Panc1 (cell line): ENCODE data around the gene CHRDL2. TPM values are rescaled to one million over a fixed set of nuclear protein-coding genes. Genes with fewer than 3 reads are reported as not detected.

Experiments used
- ATAC-seq: fragments of 200-7000 bp; cut with Tn5 transposase; 2 replicates; pipeline ENCODE4 v1.9.1; 2020; ENCODE audit warnings: mild to moderate bottlenecking, moderate library complexity
- BruUV-seq: library from RNA; stranded (reverse); fragments of 400-500 nt; replicated peaks from 2 replicates; lab custom pipeline; 2021; lab: Mats Ljungman, UMichigan
- CTCF ChIA-PET: fragments of 300-600 bp; sonication (Branson Sonifier 250); formaldehyde crosslinking; loops from one replicate; lab custom pipeline; 2022; ENCODE audit warnings: antibody characterized with exemption; lab: Charles Lee
- POLR2A ChIA-PET: fragments of 300-600 bp; sonication (Branson Sonifier 250); formaldehyde crosslinking; loops from one replicate; lab custom pipeline; 2022; ENCODE audit warnings: antibody characterized with exemption; lab: Charles Lee
- DNase-seq: peaks from one replicate; pipeline ENCODE4 v3.0.0-alpha.2; 2010; ENCODE audit warnings: low read depth, low spot score
- H3K27ac ChIP-seq: 2 replicates; pipeline ENCODE4 v1.5.1; 2011; ENCODE audit warnings: mild to moderate bottlenecking, low read length, inconsistent platforms
- H3K27me3 ChIP-seq: fragments of 200-500 bp; sonication (Bioruptor generic); 2 replicates; pipeline ENCODE4 v1.6.0; 2014; ENCODE audit warnings: low read length, inconsistent platforms; ENCODE audit not compliant: control insufficient read depth, insufficient read depth
- H3K36me3 ChIP-seq: fragments of 200-500 bp; sonication (Bioruptor generic); 2 replicates; pipeline ENCODE4 v1.5.1; 2014; ENCODE audit warnings: inconsistent platforms, mild to moderate bottlenecking, low read length, moderate library complexity; ENCODE audit not compliant: control insufficient read depth, insufficient read depth
- H3K4me1 ChIP-seq: 2 replicates; pipeline ENCODE4 v1.5.1; 2011; ENCODE audit warnings: inconsistent platforms, mild to moderate bottlenecking, low read length, moderate library complexity; ENCODE audit not compliant: control insufficient read depth, insufficient read depth
- H3K4me3 ChIP-seq, 2 experiments: 2 replicates each; pipeline ENCODE4 v1.5.1; 2011 to 2012; ENCODE audit warnings: low read depth in 2 of 2, low read length in 2 of 2, mild to moderate bottlenecking in 2 of 2, inconsistent platforms in 1 of 2, moderate library complexity in 1 of 2
- H3K9me3 ChIP-seq: fragments of 200-500 bp; sonication (Bioruptor generic); 2 replicates; pipeline ENCODE4 v1.5.1; 2014; ENCODE audit warnings: low read depth, mild to moderate bottlenecking, inconsistent platforms, low read length, moderate library complexity; ENCODE audit not compliant: control insufficient read depth, insufficient read depth
- POLR2AphosphoS5 ChIP-seq: IDR thresholded peaks from 2 replicates; pipeline ENCODE4 v1.6.1; 2012; ENCODE audit warnings: mild to moderate bottlenecking, low read depth, low read length, moderate library complexity
- SIN3A ChIP-seq: IDR thresholded peaks from 2 replicates; pipeline ENCODE4 v1.6.1; 2012; ENCODE audit warnings: low read depth, mild to moderate bottlenecking, low read length, moderate library complexity, borderline replicate concordance; ENCODE audit not compliant: insufficient read depth
- TCF7L2 ChIP-seq: IDR thresholded peaks from 2 replicates; pipeline ENCODE4 v1.6.1; 2011; ENCODE audit warnings: mild to moderate bottlenecking, low read depth, low read length, inconsistent platforms
- in situ Hi-C: cut with HindIII; loops from 2 replicates; pipeline ENCODE4 v1.10.0; 2016; ENCODE audit warnings: low sequenced_read_pairs, low pct_unique_long_range_greater_than_20kb
- intact Hi-C: fragments of 100-400 bp; cut with micrococcal nuclease; formaldehyde crosslinking; loops from one replicate; pipeline ENCODE4 v1.10.0; 2022; ENCODE audit not compliant: unreplicated experiment
- total RNA-seq: library from RNA; stranded (reverse); gene quantifications from one replicate; pipeline ENCODE4 v1.2.1, GENCODE V29; 2021; ENCODE audit not compliant: unreplicated experiment
- TF ChIP-seq, protein P1 (sequence below): fragments of 450-650 bp; IDR thresholded peaks from 2 replicates; pipeline ENCODE4 v1.5.1; 2017; ENCODE audit warnings: mild to moderate bottlenecking
- TF ChIP-seq, protein P2 (sequence below), 2 experiments: IDR thresholded peaks; 2 replicates each; pipeline ENCODE4 v1.6.1; 2011 to 2012; ENCODE audit warnings: low read depth in 2 of 2, control low read depth in 1 of 2, low read length in 1 of 2, mild to moderate bottlenecking in 1 of 2, moderate library complexity in 1 of 2; ENCODE audit not compliant: insufficient read depth in 1 of 2

The CHRDL2 gene
- total RNA-seq, 1 experiment from 2014 or later, result 0.15 TPM

DNA sequence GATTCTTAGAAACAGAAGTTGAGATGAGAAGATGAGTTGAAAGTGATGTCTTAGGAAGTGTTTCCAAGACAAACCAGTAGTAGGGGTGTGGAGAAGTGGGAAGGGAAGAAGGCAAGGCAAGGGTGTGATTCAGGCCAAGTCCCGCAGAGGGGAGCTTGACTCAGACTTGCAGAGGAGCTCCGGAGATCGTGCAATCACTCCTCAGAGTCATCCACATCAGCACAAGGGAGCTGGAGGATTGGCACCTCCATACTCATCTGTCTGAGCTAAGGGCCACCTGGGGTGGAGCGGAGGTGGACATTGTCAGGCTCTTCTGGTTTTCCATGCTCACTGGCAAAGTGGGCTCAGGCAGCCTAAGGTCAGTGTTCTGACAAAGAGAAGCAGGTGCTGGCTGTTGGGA is 44.4 kb downstream of the CHRDL2 start:
- CTCF ChIA-PET, result interaction anchor here (0.5 to 0.9 kb wide), 3 partner anchors 10 to 16 kb away, joined by 4 to 8 read pairs (median 4); no protein-coding TSS in a partner anchor
- in situ Hi-C loops (no loop called here), intact Hi-C loops (no loop called here)
- BruUV-seq, result no TSS peak
- H3K4me3 ChIP-seq, result no peak overlapping the region
- DNase-seq (no peak), ATAC-seq (no peak)
- TF ChIP-seq, protein P1, sequence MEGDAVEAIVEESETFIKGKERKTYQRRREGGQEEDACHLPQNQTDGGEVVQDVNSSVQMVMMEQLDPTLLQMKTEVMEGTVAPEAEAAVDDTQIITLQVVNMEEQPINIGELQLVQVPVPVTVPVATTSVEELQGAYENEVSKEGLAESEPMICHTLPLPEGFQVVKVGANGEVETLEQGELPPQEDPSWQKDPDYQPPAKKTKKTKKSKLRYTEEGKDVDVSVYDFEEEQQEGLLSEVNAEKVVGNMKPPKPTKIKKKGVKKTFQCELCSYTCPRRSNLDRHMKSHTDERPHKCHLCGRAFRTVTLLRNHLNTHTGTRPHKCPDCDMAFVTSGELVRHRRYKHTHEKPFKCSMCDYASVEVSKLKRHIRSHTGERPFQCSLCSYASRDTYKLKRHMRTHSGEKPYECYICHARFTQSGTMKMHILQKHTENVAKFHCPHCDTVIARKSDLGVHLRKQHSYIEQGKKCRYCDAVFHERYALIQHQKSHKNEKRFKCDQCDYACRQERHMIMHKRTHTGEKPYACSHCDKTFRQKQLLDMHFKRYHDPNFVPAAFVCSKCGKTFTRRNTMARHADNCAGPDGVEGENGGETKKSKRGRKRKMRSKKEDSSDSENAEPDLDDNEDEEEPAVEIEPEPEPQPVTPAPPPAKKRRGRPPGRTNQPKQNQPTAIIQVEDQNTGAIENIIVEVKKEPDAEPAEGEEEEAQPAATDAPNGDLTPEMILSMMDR, result no peak
- TF ChIP-seq POLR2AphosphoS5 (no peak), SIN3A (no peak), TCF7L2 (no peak)
- TF ChIP-seq, protein P2, sequence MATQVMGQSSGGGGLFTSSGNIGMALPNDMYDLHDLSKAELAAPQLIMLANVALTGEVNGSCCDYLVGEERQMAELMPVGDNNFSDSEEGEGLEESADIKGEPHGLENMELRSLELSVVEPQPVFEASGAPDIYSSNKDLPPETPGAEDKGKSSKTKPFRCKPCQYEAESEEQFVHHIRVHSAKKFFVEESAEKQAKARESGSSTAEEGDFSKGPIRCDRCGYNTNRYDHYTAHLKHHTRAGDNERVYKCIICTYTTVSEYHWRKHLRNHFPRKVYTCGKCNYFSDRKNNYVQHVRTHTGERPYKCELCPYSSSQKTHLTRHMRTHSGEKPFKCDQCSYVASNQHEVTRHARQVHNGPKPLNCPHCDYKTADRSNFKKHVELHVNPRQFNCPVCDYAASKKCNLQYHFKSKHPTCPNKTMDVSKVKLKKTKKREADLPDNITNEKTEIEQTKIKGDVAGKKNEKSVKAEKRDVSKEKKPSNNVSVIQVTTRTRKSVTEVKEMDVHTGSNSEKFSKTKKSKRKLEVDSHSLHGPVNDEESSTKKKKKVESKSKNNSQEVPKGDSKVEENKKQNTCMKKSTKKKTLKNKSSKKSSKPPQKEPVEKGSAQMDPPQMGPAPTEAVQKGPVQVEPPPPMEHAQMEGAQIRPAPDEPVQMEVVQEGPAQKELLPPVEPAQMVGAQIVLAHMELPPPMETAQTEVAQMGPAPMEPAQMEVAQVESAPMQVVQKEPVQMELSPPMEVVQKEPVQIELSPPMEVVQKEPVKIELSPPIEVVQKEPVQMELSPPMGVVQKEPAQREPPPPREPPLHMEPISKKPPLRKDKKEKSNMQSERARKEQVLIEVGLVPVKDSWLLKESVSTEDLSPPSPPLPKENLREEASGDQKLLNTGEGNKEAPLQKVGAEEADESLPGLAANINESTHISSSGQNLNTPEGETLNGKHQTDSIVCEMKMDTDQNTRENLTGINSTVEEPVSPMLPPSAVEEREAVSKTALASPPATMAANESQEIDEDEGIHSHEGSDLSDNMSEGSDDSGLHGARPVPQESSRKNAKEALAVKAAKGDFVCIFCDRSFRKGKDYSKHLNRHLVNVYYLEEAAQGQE (IDR thresholded peaks at IDR 0.05; ENCODE audit: insufficient read depth in 1 of 2, low read depth in 2 of 2, low read length in 1 of 2), result no peak
- no peaks in the 10 kb centered on the region for H3K9me3 ChIP-seq
- POLR2A ChIA-PET, result no interaction called here
- no peaks in the 10 kb centered on the region for H3K36me3 ChIP-seq
- no peaks in the 10 kb centered on the region; the same call in 1 of the 2 replicates for H3K27me3 ChIP-seq
- no peaks in the 10 kb centered on the region for H3K4me1 ChIP-seq
- no peak overlapping the region for H3K27ac ChIP-seq

DNA sequence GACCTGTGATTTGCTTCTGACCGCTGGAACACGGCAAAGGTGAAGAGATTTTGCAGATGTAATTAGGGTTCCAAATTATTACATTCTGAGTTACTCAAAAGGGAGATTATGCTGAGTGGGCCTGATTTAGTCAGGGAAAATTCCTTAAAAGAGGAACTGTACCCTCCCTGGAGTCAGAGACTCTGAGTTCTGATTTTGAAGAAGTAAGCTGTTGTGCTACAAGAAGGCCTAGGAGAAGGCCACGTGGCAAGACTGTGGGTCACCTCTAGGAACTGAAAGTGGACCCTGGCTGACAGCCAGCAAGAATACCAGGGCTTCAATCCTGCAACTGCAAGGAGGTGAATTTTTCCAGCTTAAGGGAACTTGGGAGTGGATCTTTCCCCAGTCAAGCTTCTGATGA is 45.3 kb downstream of the CHRDL2 start:
- Histone ChIP-seq H3K9me3 (no peaks in the 10 kb centered on the region), H3K36me3 (no peaks in the 10 kb centered on the region), H3K4me1 (no peaks in the 10 kb centered on the region), H3K27ac (no peak overlapping the region), H3K27me3 (no peaks in the 10 kb centered on the region; the same call in 1 of the 2 replicates), H3K4me3 (no peak overlapping the region)
- no peak for DNase-seq
- in situ Hi-C loops, result no loop called here
- TF ChIP-seq SIN3A, result no peak
- TF ChIP-seq TCF7L2, result no peak
- TF ChIP-seq, protein P1, result no peak
- TF ChIP-seq POLR2AphosphoS5, result no peak
- no peak for ATAC-seq
- no TSS peak for BruUV-seq
- ChIA-PET POLR2A (no interaction called here), CTCF (interaction anchor here (1.3 kb wide), 1 partner anchor 16 kb away, joined by 4 read pairs; no protein-coding TSS in a partner anchor)
- intact Hi-C loops, result no loop called here
